Fibroblast of skin of back (primary cell): ENCODE data around the gene UNC93B1.
"Not testable (repeated sequence)": the region's sequence is repeated elsewhere in the genome, so short reads cannot be mapped to it uniquely, and the experiment has no call there.

Experiments used
- DNase-seq: peaks from one replicate; pipeline ENCODE4 v3.0.0-alpha.2; 2013

UNC93B1 gene

DNA sequence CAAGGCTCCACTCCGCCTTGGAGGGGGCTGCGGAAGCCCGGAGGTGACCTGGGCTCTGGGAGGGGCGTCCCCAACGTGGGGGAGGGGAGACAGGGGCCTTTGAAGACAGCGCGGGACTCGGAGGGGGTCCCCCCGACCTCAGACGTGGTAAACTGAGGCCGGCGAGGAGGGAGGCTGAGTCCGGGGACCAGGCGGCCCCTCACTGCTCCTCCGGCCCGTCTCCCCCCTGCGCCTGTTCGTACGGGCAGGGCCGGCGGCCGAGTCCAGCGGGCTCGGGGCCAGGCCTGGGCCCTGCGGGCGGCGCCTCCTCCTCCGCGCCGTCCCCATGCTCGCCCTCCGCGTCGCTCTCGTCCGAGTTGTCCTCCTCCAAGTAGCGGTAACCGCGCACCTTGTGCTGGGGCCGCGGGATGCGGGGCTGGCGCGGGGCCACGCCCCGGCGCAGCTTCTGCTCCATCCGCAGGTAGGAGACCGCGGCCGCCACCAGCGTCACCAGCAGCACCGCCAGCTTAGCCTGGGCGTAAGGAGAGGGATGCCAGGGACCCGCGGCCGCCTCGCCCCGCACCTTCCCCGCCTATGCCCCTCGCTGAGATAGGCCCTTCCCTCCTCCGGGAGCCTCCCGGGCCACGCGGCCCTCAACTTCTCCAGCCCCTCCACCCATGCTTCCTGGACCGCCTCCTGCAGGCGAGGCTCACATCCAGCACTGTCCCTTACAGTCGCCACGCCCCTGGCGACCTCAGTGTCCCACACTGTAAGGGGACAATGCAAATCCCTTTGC lies 12.4 kb downstream of the UNC93B1 start:
- not testable (repeated sequence) for DNase-seq

DNA sequence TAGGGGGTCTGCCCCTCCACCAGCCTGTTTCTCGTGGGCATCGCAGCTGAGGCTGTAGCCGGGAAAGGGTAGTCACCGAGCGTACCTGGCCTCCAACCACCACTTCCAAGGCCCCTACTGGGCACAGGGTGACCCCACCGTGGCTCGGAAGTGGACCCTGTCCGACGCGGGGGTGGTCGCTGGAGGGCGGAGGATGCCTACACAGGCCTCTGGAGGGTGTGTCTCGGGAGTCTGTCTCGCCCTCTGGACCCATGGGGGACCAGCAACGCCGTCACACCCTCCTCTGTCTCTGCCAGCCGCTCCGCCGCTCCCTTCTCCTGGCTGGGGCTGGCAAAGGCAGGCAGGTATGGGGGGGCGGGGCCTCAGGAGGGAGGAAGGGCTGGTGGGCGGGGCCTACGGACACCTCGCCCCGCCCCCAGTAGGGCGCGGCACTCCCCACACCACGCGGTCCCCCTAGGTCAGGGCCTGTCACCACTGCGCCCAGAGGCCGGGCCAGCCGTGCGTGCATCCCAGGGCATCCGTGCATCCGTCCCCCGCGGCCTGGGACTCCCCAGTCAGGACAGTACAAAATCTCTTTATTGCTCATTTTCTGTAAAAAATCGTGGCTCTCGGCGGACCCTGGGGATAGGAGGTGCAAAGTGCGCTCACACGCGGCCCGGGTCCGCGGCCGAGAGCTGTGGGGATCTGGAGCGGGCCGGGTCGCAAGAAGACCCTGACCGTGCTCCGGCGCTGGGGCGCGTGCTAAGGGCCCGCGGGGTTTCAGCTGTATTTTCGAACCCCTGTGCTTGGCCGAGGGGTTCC lies 13.2 kb downstream of the UNC93B1 start:
- not testable (repeated sequence) for DNase-seq

DNA sequence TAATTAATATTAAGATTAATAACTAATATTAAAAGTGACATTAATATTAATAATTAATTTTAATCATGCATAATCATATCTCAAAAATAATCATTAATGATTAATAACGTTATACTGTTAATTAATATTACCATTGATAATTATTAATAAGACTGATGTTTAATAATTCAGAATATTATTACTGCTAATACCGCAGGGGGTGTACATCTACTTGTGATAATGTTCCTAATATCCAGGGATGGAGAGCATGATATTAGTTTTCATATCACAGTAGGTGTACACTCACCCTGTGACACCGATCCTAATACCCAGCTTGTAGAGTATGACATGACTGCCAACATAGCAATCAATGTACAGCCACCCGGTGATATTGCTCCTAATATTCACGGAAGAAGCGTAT lies 18.6 kb downstream of the UNC93B1 start:
- not testable (repeated sequence) for DNase-seq

DNA sequence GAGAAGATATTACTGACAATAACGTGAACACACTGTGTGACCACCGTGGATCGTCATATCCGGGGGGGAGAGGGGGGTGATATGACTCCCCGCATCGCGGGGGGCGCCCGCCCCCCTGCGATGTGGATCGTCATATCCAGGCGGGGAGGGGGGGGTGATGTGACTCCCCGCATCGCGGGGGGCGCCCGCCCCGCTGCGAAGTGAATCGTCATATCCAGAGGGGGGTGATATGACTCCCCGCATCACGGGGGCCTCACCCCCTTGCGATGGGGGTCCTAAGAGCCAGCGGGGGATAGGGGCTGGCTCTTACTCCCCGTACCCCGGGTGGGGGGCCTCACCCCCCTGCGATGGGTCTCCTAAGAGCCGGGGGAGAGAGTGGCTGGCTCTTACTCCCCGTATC lies 19.9 kb downstream of the UNC93B1 start:
- no peak for DNase-seq

DNA sequence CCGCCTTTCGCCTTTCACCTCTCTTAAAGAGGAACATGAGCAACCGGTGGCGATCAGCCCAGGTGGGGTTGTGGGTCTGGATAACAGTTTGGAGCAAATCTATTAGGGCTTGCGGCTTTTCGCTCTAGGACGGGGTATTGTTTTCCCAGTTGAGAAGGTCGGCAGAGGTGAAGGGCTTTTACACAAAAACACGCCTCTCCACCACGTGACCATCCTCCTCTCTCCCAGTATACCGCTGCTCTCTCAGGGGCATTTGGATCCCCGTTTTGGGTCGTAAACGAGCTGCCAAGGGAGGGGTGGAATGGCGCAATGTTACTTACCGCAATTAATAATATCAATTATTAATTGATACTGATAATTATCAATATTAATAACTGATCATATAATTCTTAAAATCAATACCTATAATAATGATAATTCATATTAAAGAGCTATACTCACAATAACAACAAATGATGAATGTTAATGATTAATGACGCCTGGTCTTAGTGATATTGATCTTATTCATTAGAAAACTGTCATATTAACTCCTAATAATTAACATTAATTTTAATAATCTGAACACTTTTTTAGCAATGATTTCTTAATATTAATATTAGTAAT lies 21.5 kb downstream of the UNC93B1 start:
- not testable (repeated sequence) for DNase-seq

DNA sequence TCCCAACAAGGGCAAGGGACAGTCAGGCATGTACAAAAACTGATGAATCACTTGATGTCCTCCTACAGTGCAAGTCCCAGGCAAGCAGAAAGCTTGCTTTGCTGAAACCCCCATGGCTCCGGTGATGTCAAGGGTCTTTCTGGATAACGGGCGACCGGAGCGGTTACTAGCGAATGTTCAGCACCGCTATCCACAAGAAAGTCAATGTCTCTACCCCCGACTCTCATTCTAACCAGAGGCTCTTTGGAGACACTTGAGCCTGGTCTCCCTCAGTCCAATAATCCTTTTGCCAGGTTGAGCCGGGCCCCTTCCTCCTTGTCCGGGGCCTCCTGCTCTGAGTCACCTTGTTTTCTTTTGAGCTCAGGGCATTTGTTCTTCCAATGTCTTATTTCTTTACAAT lies 22.7 kb downstream of the UNC93B1 start:
- not testable (repeated sequence) for DNase-seq

DNA sequence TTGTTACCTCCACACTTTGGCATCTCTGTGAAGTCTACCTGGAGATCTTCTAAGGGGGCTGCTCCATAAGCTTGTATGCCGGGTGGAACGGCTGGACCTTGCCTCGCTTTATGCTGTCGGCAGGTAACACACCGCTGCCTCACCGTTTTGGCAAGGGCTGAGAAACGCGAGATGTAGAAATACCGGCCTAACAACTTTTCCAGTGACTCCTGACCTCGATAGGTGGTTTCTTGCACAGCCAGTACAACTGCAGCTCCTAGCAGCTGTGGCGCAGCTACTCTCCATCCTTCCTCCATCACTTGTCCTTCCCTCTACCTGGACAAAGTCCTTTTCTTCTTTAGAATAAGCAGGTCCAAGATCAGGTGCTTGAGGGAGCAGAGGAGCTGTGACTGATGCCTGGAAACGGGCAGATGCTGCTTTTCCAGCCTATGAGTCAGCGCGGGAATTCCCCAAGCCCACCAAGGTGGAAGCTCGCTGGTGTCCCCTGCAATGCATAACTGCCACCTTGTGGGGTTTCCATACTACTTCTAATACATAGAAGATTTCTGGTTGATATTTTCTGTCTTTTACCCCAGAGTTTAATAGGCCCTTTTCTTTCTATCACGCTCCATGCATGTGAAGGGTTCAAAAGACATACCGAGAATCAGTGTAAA lies 25.0 kb downstream of the UNC93B1 start:
- not testable (repeated sequence) for DNase-seq

DNA sequence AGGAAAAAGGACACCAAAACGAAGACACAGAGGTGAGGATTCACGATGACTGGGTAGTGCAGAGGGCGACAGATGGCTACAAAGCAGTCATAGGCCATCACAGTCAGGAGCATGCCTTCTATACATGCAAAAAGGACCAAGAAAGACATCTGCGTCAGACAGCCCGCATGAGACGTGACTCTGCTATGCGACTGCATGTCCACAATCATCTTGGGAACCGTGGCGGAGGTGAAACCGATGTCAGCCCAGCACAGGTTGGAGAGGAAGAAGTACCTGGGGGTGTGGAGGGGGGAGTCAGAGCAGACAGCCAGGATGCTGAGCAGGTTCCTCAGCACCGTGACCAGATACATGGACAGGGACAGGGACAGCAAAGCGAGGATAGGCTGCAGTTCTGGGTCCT lies 29.2 kb downstream of the UNC93B1 start:
- DNase-seq, result not testable (repeated sequence)

DNA sequence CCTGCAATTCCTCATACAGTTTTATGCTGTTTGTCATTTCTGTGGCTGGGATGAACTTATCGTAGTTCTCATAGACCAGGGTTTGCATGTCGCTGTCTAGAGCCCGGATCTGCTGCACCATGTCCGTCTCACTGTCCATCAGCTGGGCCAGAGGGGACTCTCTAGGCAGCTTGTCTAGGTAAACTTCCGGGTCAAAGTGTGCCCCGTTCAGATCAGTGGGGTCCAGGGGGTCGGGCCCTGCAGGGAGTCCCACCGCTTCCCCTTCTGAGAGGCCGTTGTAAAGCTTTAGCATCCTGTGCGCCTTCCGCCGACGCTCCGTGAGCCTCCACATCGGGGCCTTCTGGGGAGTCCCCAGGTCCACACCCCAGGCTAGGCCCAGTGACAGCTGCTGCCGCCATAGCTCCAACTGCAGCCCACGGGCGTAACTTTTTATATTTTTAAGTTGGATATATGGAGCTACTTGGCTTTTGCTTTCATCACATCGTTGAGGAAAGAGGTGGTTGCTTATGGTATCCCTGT lies 38.0 kb downstream of the UNC93B1 start:
- DNase-seq, result not testable (repeated sequence)

DNA sequence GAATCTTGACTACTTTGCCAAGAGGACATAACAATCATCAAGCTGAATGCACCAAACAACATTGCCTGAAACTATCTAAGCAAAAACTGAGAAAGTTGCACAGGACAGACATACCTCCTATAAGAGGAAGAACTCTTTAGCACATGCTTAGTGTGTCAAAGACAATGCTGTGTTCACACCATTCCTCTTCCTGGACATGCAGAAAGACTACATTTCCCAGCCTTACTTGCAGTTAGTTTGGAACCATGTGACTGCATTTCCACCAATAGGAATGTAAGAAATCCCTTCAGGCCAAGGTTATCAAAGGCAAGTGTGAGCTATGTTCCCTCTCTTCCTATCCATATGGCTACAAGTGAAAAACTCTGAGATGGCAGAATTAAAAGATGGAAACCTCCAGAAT lies 39.2 kb downstream of the UNC93B1 start:
- not testable (repeated sequence) for DNase-seq

DNA sequence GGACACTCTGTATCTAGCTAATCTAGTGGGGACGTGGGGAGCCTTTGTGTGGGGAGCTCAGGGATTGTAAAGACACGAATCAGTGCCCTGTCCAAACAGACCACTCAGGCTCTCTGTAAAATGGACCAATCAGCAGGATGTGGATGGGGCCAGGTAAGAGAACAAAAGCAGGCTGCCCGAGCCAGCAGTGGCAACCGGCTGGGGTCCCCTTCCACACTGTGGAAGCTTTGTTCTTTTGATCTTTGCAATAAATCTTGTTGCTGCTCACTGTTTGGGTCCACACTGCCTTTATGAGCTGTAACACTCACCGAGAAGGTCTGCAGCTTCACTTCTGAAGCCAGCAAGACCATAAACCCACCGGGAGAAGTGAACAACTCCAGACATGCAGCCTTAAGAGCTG lies 40.0 kb downstream of the UNC93B1 start:
- DNase-seq, result not testable (repeated sequence)

DNA sequence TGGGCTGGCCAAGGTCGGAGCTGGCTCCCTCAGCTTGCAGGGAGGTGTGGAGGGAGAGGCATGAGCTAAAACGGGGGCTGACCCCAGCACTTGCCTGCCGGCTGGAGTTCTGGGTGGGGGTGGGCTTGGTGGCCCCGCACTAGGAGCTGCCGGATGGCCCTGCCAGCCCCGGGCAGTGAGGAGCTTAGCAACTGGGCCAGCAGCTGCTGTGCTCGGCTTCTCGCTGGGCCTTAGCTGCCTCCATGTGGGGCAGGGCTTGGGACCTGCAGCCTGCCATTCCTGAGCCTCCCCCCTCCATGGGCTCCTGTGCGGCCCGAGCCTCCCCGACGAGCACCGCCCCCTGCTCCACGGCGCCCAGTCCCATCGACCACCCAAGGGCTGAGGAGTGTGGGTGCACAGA lies 40.7 kb downstream of the UNC93B1 start:
- not testable (repeated sequence) for DNase-seq

DNA sequence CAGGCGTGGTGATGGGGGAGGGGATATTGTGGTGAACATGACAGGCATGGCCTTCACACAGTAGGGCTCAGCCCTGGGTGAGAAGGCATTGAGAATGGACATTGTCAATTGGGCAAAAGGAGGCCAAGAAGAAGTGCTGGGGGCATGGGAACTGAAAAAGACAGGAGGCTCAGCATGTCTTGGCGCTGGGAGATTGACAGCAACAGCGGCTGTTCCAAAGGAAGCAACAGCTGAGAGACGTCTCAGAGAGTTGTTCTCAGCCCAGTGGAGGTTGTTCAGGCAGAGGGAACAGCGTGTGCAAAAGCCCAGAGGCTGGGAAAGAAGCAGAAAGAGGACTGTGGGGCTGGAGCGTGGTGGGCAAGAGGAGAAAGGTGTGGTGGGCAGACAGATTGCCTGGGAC lies 47.7 kb downstream of the UNC93B1 start:
- not testable (repeated sequence) for DNase-seq

DNA sequence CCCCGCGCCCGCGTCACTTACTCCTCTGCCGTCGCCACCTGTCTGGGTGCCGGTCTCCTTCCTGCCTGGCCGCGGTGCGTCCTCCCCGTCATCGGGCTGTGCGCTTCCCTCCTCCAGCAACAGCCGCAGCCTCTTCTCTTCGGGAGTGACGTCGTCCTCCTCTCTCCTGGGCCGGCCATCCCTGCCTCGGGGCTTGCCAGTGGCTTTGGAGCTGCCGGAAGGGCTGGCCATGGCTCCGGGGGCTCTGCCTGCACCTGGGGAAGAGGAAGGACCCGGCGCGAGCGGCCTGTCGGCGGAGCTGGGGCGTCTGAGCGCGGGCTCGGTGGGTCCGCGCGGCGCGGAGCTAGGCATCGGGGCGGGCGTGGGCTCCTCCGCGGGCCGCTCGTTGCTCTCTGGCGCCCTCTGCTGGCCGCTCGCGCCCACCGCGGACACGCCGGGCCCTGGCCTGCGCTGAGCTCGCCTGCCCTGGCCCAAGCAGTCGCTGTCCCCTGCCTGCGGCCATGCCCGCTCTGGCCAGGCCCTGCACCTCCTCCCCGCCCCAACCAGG lies 48.4 kb downstream of the UNC93B1 start:
- DNase-seq, result peak; percentile 55

DNA sequence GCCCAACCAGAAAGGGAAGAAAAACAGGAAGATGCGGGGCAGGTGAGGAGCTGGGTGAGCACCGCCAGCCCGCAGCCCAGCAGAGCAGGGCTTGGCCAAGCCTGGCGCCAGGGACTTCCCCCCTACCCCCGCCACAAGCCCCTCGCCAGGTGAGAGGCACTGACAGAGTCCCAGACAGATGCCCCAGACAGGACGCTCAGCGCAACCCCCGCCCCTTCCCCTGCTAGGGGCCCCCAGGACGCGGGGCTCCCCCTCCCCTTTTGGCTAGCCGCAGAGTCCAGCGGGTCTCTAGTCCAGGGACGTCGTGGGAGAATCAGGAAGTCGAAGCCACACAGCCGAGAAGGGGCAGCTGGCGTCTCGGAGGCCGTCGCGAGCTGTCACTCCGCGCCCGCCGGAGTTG lies 48.9 kb downstream of the UNC93B1 start:
- not testable (repeated sequence) for DNase-seq

DNA sequence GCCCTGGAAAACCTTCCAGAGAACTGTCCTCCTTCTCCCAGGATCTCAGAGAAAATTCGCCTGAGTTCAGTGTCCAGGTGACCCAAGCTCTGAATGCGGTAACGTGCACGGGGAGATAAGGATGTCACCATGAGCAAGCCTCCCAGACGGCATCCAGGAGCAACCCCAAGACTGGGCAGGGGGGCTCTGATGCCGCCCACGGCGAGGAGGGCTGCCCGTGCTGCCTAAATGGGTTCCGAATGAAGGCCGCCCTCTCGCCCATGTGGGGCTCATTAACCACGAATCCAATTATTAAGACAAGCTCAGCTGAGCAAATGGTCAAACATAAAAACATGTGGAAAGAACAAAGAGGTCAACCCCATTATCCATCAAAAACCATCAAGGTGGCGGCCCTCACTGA lies 49.6 kb downstream of the UNC93B1 start:
- DNase-seq, result not testable (repeated sequence)

DNA sequence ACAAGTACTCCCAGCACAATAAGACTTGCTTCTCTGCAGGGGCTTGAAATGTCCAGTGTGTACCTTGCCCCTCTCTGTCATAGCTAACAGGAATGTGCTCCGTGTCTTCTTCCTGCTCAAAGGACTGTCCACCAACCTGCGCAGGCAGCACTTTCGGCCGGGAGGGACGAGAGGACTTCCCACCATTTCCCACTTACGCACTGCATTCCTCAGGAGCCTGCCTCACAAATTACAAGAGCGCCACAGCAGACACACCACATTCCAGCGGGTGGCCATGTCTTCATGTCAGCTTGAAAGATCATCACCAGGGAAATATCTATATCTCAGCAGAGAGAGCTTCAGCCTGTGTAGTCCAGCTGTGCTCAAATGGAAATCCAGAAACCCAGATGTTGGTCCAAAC lies 53.2 kb downstream of the UNC93B1 start:
- peak; percentile 9 for DNase-seq

DNA sequence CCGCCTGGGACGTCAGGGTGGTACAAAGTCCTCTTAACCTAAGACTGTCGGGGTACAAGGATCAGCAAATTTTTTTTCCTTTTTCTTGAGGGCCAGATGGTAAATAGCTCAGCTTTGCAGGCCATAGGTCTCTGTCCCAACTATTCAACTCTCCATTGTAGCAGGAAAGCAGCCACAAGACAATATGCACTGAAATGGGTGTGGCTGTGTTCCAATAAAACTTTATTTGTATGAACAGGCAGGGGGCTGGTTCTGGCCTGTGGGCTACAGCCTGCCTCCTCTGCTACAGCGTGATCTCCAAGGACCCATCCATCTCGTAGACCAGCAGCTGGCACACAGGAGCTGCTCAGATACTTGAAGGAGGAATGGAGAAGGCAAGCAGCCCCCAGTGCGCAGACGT lies 56.1 kb downstream of the UNC93B1 start:
- not testable (repeated sequence) for DNase-seq

DNA sequence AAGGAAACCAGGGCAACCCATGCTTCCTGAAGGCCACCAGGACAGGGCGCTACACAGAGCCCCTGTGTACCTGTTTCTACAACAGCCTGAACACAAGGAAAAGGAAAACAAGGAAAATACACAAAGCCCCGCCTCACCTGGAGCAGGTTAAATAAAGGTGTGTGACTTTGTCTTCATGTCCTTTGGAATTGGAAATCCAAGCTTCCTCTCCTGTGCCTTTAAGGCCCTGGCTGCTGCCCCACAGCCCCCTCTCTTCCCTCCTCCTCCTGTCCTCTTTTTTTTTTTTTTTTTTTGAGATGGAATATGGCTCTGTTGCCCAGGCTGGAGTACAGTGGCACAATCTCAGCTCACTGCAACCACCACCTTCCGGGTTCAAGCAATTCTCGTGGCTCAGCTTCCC lies 57.5 kb downstream of the UNC93B1 start:
- DNase-seq, result not testable (repeated sequence)

DNA sequence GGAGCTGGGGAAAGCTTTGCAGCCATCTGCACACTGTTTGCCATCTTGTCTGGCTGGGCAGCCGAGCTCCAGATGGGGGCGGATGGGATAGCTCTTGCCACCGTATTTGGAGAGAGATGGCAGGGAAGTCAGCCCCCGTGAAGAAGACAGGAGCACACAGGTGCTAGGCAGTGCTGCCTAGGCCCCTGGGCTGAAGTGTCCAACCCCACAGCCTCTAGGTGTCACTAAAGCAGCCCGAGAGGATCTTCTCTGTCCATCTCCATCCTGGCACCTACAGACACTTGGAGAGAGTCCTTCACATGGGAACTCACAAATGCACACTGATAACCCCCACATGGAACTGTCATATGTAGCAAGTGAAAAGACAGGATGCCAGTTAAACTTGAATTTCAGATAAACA lies 60.5 kb downstream of the UNC93B1 start:
- not testable (repeated sequence) for DNase-seq
